LoVo (cell line): ENCODE results near the gene P2RX6.

ENCODE experiments used
- DNase-seq: peaks from one replicate; pipeline ENCODE4 v3.0.0-alpha.2; 2016; ENCODE audit warnings: low spot score

Gene P2RX6

DNA sequence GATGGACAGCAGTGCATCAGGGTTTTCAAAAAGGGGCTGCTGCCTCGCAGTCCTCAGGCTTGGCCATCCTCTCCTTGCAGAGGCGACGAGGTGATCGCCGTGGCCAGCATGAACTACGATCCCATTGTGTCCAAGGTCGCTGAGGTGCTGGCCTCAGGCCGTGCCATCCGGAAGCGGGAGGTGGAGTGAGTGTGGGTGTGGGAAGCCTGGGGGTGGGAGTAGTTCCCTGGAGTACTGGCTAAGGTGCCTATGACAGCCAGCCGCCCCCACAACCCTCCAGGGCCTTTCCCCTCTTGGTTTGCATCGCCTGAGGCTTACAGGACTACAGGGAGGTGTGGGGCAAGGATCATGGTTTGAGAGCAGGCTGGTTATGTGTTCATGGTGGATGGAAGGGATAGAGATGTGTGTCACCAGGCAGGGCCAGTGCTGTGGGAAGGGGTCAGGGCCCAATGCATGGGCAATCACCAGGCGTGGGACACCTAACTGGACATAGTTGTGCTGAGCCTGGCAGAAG, 35.0 kb upstream of the P2RX6 start:
- no peak for DNase-seq

DNA sequence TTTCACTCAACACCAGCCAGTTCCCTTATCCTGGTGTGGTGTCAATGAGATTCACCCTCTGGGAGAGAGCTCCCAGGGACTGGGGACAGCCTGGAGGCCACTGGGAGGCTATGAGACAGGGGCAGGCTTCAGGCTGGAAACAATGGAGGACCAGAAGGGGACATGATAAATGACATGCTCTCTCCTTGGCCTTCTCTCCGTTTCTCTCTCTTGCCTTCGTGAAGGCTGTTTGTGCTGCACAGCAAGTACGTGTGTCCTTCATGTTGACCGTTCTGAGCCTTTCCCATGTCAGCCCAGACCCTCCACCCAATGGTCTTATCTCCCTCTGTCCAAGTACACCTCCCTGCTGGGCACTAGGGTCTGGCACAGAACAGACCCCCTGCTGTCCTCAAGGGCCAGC, 34.4 kb upstream of the P2RX6 start:
- DNase-seq: no peak

DNA sequence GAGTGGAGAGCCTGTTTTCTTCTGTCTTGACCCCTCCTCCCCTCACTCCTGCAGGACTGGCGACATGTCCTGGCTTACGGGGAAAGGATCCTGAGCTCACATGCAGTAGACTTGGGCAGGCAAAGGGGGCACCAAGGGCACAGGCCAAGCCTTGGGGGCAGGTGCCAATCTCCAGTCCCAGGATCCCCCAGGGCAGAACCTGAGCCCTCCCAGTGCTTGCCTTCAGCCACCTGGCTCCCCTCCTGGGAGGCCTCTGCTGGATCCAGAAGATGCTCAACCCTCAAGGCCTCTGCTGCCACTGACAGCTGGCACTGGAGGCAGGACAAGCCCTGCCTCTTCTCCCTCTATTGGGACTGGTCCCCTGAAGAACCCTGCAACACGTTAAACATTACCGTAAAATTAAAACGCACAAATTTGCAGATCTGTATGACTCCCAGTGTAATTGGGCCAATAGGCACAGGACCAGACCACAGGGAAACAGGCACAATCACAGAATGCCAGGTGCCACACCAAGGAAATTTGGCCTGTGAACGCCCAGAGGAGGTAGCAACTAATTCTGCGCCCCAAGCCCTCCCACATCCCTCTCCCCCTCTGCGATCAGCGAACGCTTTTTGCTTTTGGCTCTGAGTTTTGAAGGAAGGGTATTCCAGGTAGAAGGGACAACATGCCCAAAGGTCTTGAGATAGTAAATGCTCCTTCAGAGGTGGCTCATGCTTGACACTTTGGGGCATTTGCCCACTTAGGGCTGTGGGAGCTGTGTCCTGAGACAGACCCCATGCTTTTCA, 33.8 kb upstream of the P2RX6 start:
- DNase-seq: no peak

DNA sequence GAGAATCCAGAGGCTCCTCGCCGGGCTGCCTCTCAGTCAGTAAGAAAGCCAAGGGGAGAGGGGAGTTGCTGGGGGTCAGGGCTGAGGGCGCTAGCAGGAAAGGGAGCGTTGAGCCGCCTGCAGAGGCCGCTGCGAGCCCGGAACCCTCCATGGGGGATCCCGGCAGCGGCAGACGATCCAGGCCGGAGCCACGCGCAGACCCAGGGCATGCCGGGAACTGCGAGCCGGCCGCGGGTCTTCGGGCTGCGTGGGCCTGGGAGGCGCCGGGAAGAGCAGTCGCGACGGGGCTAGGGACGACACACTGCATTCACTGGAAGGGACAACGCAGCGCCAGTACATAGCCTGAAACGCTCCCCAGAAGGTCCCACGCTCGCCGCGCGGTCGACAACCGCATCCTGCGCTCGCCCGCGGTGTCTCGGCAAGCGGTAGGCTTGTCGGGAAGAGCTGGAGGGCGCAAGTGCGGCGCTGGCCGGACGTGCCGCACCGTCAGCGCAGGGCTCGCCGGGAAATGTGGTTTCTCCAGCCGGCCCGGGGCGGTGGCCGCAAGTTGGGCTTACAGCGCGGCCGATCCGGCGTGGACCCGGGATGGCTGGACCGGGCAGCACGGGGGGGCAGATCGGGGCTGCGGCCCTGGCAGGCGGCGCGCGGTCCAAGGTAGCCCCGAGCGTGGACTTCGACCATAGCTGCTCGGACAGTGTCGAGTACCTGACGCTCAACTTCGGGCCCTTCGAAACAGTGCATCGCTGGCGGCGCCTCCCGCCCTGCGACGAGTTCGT, 33.0 kb upstream of the P2RX6 start, which contains the start of gene LZTR1:
TSS of gene LZTR1 (plus strand) at position 511 of the 776 bp plus-strand sequence. CDS start at position 586, 75 bp downstream.
- peak; percentile 80 for DNase-seq

DNA sequence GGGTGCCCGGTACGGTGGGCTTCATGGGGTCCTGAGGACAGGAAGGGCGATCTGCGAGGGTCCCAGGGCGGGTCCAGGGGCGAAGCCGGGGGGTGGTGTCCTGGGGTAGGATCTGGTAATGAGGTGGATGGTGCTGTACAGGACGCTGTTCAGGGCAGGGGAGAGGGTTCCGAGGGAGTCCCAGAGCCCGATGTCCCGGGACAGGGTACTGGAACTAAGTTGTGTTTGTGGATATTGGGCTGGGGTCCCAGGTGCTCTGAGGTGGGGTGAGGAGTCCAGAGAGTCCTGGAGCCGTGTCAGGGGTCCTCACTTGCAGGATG, 32.4 kb upstream of the P2RX6 start:
- no peak for DNase-seq

DNA sequence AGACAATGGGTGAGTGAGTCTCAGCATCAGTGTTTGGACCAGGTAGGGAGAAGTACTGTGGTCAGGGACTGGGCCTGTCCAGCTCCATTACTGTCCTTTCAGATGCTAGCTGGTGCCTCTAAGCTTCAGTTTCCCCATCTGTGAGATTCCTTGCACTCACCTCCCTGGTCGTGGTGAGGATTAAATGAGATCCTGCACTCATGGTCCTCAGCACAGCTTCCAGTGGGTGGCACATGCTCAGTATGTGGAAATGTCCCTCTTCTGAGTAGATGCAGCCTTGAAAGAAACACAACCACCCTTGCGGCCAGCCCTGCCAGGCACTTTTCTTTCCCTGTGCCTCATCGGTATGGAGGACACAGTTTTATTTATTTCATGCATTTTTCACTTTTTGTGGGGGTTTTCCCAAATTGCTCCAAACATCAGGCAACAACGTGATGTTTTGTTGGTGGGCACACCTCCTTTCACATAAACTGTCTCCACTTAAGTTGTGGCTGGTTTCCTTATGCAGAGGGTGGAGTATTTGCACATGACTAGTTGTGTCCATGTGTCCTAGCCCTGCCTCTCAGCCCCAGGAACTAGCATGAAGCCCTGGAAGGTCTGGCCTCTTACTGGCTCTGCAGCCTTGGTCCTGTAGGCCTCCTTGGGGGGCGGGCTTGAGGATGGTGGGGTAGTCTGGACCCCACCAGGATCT, 31.7 kb upstream of the P2RX6 start:
- no peak for DNase-seq

DNA sequence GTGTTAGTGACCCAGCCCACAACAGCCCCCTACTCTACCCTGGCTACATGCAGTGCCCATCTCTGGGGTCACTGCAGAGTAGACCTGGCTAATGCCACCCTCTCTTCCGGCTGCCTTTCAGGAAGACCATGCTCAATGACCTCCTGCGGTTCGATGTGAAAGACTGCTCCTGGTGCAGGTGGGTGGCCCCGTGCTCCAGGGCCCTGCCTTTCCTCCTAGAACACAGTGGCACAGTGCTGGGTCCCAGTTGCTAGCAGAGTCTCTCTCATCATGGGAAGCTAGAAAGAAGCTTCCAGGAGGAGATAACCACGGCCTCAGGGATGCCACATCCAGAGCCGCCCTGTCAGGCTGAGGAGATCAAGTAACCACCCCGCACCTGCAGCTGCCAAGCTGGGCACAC, 29.2 kb upstream of the P2RX6 start:
- no peak for DNase-seq

DNA sequence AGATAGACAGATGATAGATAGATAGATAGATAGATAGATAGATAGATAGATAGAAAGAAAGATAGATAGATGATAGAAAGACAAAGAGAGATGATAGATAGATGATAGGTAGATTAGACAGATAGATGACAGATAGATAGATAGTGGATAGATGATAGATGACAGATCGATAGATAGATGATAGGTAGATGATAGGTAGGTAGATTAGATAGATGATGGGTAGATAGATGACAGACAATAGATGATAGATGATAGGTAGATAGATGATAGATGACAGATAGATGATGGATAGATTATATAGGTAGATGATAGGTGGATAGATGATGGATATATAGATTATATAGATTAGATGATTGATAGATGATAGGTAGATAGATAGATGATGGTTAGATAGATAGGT, 28.6 kb upstream of the P2RX6 start:
- no peak for DNase-seq

DNA sequence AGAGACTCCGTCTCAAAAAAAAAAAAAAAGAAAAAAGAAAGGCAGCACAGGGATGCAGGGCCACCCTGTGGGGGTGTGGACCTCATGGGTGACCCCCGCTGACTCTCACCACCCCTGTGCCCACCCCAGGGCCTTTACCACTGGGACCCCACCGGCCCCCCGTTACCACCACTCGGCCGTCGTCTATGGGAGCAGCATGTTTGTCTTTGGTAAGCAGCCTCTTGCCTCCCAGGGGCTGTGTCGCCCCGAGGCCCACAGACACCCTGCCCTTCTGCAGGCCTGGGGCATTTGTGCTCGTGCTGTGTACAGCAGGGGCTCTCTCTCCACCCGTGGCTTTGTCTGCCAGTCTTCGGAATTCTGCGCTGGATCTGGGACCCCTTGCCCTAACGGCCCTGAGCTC, 27.6 kb upstream of the P2RX6 start:
- no peak for DNase-seq

DNA sequence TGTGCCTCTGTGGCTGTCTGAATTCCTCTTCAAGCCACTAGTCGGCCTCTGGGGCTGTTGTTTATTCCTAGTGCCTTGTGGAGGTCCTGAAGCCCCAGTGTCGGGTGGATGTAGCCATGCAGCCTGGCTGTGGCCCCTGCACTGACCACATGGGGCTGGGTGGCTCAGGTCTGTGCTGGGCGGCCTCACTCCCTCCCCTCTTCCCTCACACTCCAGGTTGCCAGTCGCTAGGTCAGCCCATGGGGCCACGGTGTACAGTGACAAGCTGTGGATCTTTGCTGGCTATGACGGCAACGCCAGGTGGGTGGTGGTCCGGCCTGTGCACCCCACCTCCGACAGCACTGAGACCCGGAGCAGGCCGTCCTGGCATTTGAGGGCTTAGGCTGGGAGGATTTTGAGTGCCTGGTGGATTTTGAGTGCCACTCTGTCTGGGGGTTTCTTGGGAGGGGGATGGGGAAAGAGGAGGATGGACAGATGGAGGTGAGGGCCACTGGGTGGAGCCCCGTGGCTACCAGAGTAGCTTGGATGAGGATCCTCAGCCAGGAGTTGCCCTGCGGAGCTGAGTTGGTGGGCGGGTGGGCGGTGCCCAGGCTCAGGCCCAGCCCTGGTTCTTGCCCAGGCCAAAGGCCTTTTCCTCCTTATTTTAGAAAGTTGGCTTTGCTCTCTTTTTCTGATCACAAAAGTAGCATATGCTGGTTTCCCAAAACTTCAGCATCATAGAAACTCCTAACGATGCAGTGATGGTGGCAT, 26.2 kb upstream of the P2RX6 start:
- no peak for DNase-seq

- DNase-seq: no peak
These were observed 25.4 kb upstream of the P2RX6 start for GRCh38 chr22:20989323-20990138.

DNA sequence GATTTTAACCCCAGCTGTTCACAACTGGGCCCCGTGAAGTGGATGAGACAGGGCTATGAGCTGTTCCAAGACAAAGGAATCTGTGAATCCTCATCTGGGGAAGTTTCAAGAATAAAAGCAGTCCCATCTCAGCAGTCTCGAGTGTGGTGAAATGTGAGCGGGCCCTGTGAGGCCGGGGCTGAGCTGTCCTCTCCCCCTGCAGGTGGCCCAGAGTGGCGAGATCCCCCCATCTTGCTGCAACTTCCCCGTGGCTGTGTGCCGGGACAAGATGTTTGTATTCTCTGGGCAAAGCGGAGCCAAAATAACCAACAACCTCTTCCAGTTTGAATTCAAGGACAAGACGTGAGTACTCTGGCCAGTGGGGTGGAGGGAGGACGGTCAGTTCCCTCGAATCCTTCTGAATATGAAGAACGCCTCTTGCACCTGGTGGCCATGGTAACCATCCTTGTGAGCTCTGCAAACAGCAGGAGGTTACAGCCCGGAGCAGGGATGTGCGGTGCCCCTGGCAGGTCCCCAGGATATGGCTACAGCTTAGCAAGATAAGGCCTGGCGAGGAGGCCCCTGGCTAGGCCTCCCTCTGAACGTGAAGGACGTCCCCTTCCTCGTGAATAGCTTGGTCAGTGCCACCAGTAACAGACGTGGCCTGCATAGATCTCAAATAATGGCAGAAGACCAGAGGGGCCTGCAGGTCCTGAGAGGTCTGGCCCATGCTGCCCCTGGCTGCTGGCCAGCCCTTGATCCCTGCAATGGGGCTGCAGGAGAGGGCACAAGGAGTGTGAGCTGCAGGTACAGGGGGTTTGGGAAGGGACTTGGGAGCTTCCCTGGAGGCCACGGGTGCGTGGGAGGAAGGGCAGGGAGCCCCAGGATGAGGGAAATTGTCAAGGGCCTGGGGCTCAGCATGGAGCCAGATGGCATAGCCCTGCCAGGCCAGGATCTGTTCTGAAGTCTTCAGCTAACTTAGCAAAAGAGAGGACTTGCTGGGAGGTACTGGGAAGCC, 24.5 kb upstream of the P2RX6 start:
- no peak for DNase-seq

DNA sequence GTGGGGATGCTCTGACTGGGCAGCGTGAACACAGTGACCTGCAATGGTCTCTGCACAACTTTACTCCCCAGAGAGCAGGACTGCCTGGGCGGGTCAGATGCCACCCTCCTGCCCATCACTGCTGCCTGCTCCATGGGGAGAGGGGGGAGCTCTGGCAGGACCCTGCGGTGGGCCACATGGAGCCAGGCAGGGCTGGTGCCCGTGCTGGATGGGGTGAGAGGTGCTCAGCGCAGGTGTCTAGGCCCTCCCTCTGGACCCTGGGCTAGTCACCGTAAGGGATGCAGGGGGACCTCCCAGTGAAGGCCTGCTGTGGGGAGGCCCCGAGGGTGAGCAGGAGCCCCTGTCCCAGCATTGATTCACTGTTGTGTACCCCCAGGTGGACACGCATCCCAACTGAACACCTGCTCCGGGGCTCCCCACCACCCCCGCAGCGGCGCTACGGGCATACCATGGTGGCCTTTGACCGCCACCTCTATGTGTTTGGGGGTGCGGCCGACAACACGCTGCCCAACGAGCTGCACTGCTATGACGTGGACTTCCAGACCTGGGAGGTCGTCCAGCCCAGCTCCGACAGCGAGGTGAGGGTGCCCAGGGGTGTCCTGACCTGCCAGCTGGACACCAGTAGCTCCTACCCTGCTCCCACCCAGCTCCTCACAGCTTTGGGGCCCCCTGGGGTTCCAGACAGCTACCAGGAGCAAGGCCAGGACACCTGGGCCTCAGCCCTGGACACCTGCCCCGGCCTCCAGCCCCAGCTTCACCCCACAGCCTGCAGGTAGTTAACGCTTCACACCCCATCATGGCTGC, 23.5 kb upstream of the P2RX6 start:
- no peak for DNase-seq

- DNase-seq: no peak
These were observed 22.9 kb upstream of the P2RX6 start for GRCh38 chr22:20992056-20992442.

DNA sequence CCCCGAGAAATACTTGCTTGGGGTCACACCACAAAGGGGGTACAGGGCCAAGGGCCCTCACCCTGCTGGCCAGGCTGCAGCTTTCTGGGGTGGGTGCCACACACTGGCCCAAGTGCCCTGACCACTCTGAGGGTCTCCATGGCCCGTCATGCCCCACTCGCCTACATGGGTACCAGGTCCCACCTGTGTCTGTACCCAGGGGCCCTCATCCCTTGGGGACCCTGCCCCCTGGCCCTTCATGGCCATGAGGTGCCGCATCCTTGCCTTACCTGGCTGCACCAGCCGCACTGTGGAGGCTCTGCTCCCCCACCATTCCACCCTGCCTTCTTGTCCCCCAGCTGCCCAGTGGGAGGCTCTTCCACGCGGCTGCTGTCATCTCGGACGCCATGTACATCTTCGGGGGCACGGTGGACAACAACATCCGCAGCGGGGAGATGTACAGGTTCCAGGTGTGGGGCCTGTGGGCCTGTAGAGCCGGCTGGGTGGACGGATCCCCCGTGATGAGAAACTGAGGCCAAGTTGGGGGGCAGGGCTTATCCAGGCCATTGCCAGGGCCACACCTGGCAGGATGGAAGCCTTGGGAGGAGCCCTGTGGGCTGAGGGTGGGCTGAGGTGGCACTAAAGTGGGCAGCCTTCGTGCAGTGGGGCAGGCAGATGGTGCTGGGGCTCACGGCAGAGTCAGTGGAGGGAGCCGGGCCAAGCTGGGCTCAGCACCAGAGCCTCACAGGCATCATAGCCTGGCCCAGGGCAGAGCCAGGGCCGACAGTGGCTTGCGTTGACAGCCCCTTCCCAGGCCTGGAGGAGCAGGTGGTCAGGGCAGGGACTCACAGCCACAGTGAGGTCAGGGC, 22.3 kb upstream of the P2RX6 start:
- DNase-seq: no peak

GRCh38 chr22:20993304-20994127, 21.4 kb upstream of the P2RX6 start:
- no peak for DNase-seq
